Fibroblast of lung (primary cell): Measurements from ENCODE around the gene AURKB.
A peak's percentile ranks its signal among the peaks of the same experiment; 100 is the strongest.

Experiments
- CTCF ChIP-seq, 2 donors: IDR thresholded peaks in 1 of 2; conservative IDR thresholded peaks in 1 of 2; 1 replicate in 1 of 2; 2 replicates in 1 of 2; pipeline ENCODE4 v1.5.1; 2011 to 2012; ENCODE audit warnings: low read length in 2 of 2, control low read depth in 1 of 2, inconsistent platforms in 1 of 2, low read depth in 1 of 2, mild to moderate bottlenecking in 1 of 2
- EZH2 ChIP-seq: IDR thresholded peaks from 2 replicates; pipeline ENCODE4 v1.5.1; 2012; ENCODE audit warnings: low read length, control low read depth, mild to moderate bottlenecking; ENCODE audit errors: missing control alignments

DNA sequence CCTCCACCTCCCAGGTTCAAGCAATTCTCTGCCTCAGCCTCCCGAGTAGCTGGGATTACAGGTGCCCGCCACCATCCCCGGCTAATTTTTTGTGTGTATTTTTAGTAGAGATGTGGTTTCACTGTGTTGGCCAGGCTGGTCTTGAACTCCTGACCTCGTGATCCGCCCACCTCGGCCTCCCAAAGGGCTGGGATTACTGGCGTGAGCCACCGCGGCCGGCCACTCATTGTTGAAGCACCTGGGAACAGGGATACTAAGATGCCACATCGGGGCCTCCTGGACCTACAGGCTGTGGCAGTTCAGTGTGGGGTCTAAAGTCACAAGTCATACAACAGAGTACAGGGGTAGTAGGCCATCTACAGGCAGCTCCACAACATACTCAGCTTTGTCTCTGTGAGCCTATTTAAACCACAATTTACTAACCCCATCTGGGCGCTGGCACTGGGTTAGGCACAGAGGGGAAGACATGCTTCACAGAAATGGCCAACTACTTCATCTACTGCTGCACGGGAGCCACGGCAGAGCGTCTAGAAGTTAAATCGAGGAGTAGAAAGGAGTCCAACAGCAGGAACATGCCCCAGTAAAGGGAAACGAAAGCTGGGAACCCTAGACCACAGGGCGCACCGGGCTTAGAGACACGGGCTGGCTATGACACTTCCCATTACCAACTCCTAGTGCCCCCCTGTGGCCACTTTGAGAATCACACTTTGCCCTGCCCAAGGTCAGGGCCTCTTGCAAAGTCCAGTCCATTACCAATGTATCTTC is 51.9 kb downstream of the AURKB start:
- TF ChIP-seq CTCF (conservative IDR thresholded peaks at IDR 0.05 in 1 of 2, IDR thresholded peaks at IDR 0.05 in 1 of 2; ENCODE audit: low read depth in 1 of 2, low read length in 2 of 2) (peak; percentile 74 to 91), EZH2 (no peak)
